Testis (tissue), 3 donors: Measurements from ENCODE around the gene TMEM106B. TPM values are rescaled to one million over a fixed set of nuclear protein-coding genes. Genes with fewer than 3 reads are reported as not detected.

Experiments
- DNase-seq: peaks from one replicate; pipeline ENCODE4 v3.0.0-alpha.2; 2019
- H3K27ac ChIP-seq, 2 donors: fragments of 200-600 bp; sonication (generic); one replicate each; pipeline ENCODE4 v1.5.1; 2019
- H3K27me3 ChIP-seq: fragments of 200-600 bp; sonication (generic); one replicate; pipeline ENCODE4 v1.5.1; 2019
- H3K36me3 ChIP-seq: fragments of 200-600 bp; sonication (generic); one replicate; pipeline ENCODE4 v1.5.1; 2017; ENCODE audit warnings: low read depth; ENCODE audit errors: missing control alignments
- H3K4me1 ChIP-seq: fragments of 200-600 bp; sonication (generic); one replicate; pipeline ENCODE4 v1.5.1; 2019
- H3K4me3 ChIP-seq, 2 donors: fragments of 200-600 bp; sonication (generic); one replicate each; pipeline ENCODE4 v1.5.1; 2017 to 2019
- H3K9me3 ChIP-seq: fragments of 200-600 bp; sonication (generic); one replicate; pipeline ENCODE4 v1.5.1; 2017
- POLR2A ChIP-seq: fragments of 450-650 bp; IDR thresholded peaks from one replicate; pipeline ENCODE4 v1.6.1; 2017; ENCODE audit warnings: antibody characterized with exemption, mild to moderate bottlenecking, moderate library complexity
- WGBS, 2 donors: methylation state at CpG; one replicate each; pipeline ENCODE4 v1.1.5; 2018; 5-methylcytosine and 5-hydroxymethylcytosine counted together
- intact Hi-C: fragments of 100-400 bp; cut with DNase I; formaldehyde crosslinking; loops from one replicate; pipeline ENCODE4 v1.15.1; 2023; ENCODE audit warnings: low total_unique reads
- polyA plus RNA-seq: library from polyadenylated mRNA; stranded (reverse); fragments of 350-450 nt; fragmentation: Illumina TruSeq; extraction: RNeasy Lipid Tissue Mini Kit (QIAGEN cat#74804); gene quantifications from one replicate; pipeline ENCODE4 v1.2.3, GENCODE V29; 2014; ENCODE audit warnings: low read depth, low replicate concordance; ENCODE audit not compliant: insufficient read depth
- total RNA-seq, 2 donors: library from RNA; depleted of rRNA; stranded (reverse); fragments of >200 nt; gene quantifications; one replicate each; pipeline ENCODE4 v1.2.3, GENCODE V29; 2016
- TF ChIP-seq, protein P1 (sequence below), 3 experiments: fragments of 450-650 bp in 2 of 3; fragments of 200-600 bp in 1 of 3; sonication (generic) in 1 of 3; IDR thresholded peaks; one replicate each; pipeline ENCODE4 v1.5.1; 2016 to 2019; ENCODE audit warnings: antibody characterized with exemption in 3 of 3, mild to moderate bottlenecking in 2 of 3, moderate library complexity in 1 of 3

TMEM106B gene
- total and polyA plus RNA-seq, 3 donors from 2014 or later, result 24.7 to 63.6 (median 49.4) TPM

DNA sequence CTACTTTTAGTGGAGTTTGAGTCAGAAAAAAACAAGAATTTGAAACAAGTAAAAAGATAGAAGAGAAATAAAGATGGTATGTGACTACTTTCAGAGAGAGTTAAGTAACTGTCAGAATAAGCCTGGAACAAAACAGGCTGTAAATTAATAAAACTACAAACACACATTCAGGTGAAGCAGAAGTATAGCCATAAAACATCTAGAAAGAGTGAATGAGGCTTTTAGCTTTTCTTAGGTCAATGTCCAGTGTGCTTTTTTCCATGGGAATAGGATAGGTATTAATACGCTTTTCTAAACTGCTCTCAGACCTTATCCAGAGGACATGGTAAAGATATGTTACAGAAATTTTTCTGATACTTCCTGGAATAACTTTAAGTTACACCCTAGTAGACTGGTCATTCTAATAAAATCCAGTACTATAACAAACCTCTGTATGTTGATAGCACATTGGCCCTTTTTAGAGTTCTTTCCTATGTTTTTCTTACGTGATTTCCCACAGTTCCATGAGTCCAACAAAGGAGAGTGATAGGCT, 23.3 kb downstream of the TMEM106B start:
- DNase-seq, result no peak
- Histone ChIP-seq H3K27ac (no peak overlapping the region), H3K9me3 (no peaks in the 10 kb centered on the region), H3K4me3 (no peak overlapping the region), H3K36me3 (no peaks in the 10 kb centered on the region), H3K4me1 (no peaks in the 10 kb centered on the region), H3K27me3 (no peaks in the 10 kb centered on the region)
- 92 to 96% methylated on average over 2 of the region's 2 CpGs for WGBS, 2 donors
- intact Hi-C loops, result no loop called here
- TF ChIP-seq, protein P1, sequence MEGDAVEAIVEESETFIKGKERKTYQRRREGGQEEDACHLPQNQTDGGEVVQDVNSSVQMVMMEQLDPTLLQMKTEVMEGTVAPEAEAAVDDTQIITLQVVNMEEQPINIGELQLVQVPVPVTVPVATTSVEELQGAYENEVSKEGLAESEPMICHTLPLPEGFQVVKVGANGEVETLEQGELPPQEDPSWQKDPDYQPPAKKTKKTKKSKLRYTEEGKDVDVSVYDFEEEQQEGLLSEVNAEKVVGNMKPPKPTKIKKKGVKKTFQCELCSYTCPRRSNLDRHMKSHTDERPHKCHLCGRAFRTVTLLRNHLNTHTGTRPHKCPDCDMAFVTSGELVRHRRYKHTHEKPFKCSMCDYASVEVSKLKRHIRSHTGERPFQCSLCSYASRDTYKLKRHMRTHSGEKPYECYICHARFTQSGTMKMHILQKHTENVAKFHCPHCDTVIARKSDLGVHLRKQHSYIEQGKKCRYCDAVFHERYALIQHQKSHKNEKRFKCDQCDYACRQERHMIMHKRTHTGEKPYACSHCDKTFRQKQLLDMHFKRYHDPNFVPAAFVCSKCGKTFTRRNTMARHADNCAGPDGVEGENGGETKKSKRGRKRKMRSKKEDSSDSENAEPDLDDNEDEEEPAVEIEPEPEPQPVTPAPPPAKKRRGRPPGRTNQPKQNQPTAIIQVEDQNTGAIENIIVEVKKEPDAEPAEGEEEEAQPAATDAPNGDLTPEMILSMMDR (IDR thresholded peaks at IDR 0.05), result no peak
- TF ChIP-seq POLR2A, result no peak

DNA sequence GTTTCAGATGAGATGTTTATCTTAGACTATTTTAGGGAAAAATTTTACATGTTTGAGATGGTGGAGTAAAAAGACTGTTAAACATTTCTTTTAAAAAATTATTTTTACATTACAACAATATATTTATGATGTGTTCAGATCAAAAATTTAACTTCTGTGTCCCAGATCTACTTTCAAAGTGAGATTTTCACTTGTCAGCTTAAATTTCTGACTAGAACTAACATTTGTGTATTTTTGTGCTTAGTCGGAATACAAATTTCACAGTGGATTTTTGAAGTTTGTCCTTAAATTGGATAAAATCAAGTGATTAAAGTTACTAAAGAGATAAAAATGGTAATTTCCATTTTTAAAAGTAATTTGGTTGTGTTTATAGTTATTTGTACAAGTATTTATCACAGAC, 24.9 kb downstream of the TMEM106B start:
- TF ChIP-seq POLR2A, result no peak
- TF ChIP-seq, protein P1 (IDR thresholded peaks at IDR 0.05), result no peak
- 97% methylated on average over 1 of the region's 1 CpG for WGBS, 2 donors
- Histone ChIP-seq H3K36me3 (no peaks in the 10 kb centered on the region), H3K4me3 (no peak overlapping the region), H3K4me1 (no peaks in the 10 kb centered on the region), H3K27ac (no peak overlapping the region), H3K9me3 (no peaks in the 10 kb centered on the region), H3K27me3 (no peaks in the 10 kb centered on the region)
- intact Hi-C loops, result no loop called here
- DNase-seq, result no peak

DNA sequence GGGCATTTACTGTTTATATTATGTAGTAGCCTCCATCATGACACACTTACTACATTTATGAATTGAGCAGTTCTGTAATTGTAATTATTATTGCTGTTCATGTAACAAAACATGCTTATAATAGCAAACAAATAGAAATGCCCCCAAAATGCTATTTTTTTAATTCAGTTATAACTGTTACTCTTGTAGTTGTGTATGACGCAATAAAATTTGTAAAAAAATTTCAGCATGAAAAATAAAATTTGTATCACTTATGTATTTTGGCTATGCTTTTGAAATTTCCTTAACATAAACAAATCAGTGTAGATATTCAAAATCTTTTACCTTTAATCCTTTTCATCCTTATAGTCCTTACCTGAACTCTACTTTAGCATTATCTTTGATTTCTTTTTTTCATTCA, 25.9 kb downstream of the TMEM106B start:
- no peak for DNase-seq
- no peaks in the 10 kb centered on the region for H3K9me3 ChIP-seq
- WGBS, 2 donors, result 98 to 100% methylated on average over 1 of the region's 1 CpG
- H3K27ac ChIP-seq, result no peak overlapping the region
- TF ChIP-seq, protein P1 (IDR thresholded peaks at IDR 0.05), result no peak
- no peak for TF ChIP-seq POLR2A
- H3K4me1 ChIP-seq, result no peaks in the 10 kb centered on the region
- intact Hi-C loops, result no loop called here
- H3K4me3 ChIP-seq, result no peak overlapping the region
- H3K36me3 ChIP-seq, result no peaks in the 10 kb centered on the region
- no peaks in the 10 kb centered on the region for H3K27me3 ChIP-seq

DNA sequence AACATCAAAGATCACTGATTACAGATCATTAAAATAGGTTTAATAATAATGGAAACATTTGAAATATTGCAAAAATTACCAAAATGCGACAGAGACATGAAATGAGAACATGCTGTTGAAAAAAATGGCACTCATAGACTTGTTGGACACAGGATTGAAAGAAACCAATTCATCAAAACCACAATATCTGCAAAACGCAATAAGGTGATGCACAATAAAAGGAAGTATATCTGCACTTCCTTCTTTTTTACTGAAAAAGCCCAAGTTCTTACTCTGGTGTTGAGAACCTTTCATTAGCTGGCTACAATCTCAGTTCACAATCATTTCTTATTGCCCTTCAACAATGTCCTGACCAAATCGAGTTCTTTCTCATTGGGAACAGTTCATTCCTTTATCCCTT, 28.7 kb downstream of the TMEM106B start:
- Histone ChIP-seq H3K27ac (no peak overlapping the region), H3K27me3 (no peaks in the 10 kb centered on the region), H3K36me3 (no peaks in the 10 kb centered on the region), H3K4me3 (no peak overlapping the region), H3K9me3 (no peaks in the 10 kb centered on the region), H3K4me1 (no peaks in the 10 kb centered on the region)
- TF ChIP-seq POLR2A, result no peak
- TF ChIP-seq, protein P1 (IDR thresholded peaks at IDR 0.05), result no peak
- intact Hi-C loops, result no loop called here
- DNase-seq, result no peak
- WGBS, 2 donors, result 79 to 85% methylated on average over 3 of the region's 3 CpGs

DNA sequence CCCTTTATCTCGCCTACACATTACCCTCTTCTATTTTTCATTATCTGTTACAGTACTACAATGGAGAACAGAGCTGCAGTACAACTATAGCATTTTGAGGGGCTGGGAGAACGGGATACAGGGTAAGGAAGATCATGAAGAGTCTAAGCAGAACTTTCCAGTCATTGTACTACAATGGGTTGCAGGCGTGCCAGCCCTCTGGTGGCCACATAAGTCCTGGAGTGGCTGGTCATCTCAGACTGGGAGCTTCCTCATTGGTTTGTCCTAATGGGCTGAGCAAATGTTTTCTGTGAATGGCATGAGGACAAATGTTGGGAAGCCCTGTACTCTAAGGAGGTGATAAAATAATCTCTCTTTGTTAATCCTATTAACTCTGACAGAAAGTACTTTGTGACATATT, 33.0 kb downstream of the TMEM106B start:
- no peaks in the 10 kb centered on the region for H3K27me3 ChIP-seq
- no peak overlapping the region for H3K27ac ChIP-seq
- peak; percentile 67 for DNase-seq
- no peaks in the 10 kb centered on the region for H3K36me3 ChIP-seq
- H3K4me3 ChIP-seq, result no peak overlapping the region
- no peaks in the 10 kb centered on the region for H3K9me3 ChIP-seq
- H3K4me1 ChIP-seq, result no peaks in the 10 kb centered on the region
- WGBS, 2 donors, result 76 to 86% methylated on average over 3 of the region's 3 CpGs
- intact Hi-C loops, result no loop called here
- TF ChIP-seq, protein P1 (IDR thresholded peaks at IDR 0.05), result no peak
- no peak for TF ChIP-seq POLR2A
